GM19397 (cell line): Measurements from ENCODE around the gene PLAAT2.
"Not testable (repeated sequence)": the region's sequence is repeated elsewhere in the genome, so short reads cannot be mapped to it uniquely, and the experiment has no call there.

ENCODE experiments used
- ATAC-seq: cut with Tn5 transposase; IDR thresholded peaks from one replicate; pipeline ENCODE4 v1.9.1; 2021; ENCODE audit warnings: mild to moderate bottlenecking, moderate library complexity; ENCODE audit not compliant: unreplicated experiment

PLAAT2 gene

DNA sequence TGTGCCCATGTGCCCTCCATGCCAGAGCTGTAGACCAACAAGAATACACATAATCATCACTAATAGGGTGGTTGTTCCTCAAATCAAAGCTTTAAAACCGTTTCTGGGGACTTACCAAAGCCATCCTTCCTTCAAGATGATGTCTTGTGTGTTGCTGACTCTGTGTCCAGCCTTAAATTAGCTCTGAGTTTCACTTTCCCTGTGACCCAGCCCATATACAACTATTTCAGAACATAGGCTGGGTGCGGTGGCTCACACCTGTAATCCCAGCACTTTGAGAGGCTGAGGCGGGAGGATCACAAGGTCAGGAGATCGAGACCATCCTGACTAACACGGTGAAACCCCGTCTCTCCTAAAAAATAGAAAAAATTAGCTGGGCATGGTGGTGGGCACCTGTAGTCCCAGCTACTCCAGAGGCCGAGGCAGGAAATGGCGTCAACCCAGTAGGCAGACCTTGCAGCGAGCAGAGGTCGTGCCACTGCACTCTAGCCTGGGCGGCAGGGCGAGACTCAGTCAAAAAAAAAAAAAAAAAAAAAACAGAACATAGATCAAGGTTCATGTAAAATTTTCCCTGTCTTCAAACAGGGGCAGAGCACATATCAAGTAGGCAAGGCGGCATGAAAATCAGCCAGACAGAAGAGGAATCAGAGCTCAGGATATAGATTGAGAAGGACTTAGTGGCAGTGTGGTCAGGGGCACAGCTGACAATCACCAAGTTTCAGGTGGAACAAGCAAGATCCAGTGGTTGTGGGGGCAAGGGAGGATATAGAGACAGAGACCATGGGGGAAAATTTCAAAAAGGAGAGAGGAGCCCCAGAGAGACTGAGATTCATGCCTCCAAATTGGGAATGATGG lies at the start of gene PLAAT2:
PLAAT2 (minus strand) TSS at position 179 of the 855 bp plus-strand sequence; CDS start at position 124, 55 bp downstream.
- ATAC-seq = no peak

DNA sequence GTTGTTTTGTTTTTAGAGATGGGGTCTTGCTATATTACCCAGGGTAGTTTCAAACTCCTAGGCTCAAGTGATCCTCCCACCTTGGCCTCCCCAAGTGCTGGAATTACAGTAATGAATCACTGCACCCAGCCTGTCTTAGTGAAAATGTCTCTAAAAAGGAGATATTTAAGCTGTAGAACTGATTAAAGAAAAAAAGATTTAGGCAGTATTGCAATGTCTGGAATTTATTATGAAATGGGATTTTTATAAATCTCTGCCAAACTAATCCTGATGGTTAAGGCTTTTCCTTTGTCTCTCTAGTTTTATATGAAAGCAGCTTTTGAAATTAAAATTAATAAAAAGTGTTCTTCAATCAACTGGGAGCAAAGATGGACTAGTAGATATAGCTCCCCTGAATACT lies 49.0 kb upstream of the PLAAT2 start:
- ATAC-seq = no peak

DNA sequence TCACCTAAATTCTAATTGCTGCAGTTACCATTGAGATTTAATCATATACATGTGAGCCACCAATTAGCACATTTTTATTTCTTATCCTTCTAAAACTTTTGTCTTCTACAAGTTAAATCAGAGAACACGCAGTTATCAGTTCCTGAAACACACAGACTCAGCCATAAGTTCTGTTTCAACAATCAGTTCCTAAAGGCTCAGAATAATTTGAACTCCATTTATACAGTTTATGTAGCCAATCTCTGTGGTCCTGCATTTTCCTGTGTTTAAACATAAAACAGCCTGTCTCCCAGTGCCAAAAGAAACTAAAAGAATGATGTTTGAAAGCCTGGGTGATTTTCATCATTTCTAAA lies 48.2 kb upstream of the PLAAT2 start:
- no peak for ATAC-seq

DNA sequence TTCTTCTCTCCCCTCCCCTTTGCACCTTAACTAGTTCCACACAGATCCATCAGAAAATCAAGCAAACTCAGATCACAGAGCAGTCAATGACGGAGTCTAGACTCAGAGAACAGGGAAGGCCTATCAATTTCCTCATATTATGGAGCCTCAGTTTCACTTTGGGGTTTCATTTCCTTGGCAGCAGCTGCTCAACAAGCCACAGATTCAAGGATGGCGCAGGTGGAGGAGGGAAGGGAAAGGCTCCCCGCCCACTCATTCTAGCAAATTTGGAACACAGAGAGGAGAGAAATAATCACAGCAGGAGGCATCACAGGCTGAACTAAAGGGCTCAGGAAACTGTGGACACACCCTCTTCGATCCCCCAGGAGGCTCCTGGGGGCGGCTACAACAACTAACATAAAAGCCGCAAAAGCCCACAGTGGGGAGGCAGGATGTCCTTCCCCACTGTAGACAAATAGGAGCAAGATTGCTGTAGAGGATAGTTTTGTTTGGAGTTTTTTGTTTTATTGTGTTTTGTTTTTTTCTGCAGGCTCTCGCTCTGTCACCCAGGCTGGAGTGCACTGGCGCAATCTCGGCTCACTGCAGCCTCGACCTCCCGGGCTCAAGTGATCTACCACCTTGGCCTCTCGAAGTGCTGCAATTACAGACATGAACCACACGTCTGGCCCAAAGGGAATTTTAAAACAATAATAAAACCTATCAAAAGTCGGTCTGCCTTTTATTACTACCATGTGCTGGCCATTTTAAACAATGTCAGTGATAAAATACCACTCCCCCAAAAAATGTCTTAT lies 47.6 kb upstream of the PLAAT2 start:
- ATAC-seq = no peak

DNA sequence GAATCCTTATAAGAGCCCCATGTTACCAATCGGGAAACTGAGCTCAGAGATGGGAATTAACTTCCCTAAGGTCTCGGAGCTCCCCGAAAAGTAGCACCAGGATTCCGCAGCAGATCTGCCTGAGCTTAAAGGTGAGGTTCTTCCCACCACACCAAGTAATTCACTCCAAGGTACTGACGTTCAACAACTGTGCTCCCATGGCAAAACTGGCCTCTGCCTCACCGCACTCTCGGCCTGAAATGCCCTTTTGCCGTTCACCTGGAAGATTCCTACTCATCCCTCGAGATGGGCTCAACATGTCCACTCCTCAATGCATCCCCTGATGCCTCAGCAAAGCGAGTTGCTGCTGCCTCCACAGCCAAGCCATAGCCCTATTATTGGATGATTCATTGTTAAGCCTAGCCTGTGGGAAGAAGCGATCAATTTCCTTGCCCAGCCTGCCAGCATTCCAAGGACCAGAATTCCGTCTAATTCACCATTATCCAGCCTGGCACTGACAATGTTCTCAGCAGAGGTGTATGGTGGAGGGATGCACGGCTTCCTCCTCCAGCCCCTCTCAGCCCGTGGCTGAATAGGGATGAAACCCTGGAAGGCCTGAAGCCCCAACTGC lies 46.9 kb upstream of the PLAAT2 start:
- no peak for ATAC-seq

DNA sequence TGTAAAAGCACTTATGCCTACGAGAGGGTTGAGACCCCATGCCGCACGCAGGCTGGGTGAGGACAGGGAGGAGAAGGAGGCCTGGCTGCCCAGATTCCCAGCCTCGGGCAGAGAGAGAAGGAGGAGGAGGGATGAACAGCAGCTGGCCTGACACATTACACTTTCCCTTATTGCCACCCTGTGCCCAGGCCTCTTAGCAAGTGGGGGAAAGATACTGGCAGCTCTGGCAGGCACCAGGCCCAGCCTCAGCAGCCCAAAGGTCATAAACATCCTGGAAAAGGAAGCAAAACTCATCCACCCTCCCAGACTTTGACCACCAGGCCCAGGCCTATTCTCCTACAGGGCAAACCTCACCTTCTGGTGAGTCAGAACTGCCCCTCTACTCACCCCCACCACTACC lies 46.4 kb upstream of the PLAAT2 start:
- ATAC-seq = no peak

DNA sequence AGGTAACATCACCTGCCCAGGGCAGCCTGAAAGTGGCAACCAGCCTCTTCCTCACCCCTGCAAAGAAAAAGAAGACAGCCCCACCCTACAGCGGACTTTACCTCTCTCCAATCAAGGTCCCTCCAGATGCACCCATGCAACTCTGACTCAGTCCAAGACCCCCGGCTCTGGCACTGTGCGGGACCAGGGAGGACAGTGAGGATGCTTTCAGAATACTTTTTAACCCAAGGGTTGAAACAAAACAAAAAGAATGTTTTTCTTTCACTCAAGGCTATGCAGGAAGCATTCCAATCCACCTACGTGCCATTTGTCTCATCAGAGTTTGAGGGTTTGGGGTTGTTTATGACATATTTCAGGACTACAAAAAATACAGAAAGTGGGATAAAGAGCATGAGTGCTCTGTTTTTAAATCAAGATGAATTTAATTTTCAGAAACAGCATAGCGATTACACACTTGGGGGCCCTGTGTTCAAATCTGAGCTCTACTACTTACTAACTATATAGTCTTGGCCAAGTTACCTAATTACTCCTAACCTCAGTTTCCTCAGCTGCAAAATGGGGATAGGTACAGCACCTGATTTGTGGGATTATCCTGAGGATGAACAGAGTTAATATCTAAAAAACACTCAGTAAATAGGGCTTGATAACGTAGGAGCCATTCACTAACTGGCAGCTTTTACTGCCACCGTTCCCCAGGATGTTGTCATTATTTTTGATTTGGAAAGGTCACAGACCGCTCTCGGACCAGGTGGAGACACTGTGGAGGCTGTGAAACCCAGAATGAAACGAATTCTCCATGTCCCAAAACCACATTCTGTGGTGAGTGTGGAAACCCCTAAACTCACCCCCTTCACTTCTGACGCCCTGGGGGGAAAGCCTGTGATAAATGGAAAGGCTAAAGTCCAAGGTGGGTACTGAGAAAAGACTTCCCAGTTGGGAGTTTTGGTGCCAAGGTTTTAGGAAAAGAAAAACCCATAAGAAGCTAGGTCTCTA lies 45.5 kb upstream of the PLAAT2 start:
- ATAC-seq = no peak

DNA sequence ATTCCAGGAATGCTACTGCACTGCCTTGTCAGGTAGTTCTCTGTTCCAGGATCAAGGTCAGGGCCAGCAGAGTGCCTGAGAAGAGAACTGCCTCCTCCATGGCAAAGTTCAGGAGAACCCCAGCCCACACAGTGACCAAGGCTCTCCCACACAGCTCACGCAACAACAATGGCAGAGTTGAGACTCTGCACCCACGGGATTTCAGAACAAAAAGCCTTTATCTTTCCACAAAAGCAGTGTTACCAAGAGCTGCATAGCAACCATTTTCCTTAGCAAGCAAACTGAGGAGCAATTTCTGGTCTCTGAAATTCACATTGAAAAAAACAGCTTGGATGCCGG lies 40.0 kb upstream of the PLAAT2 start:
- ATAC-seq = no peak

DNA sequence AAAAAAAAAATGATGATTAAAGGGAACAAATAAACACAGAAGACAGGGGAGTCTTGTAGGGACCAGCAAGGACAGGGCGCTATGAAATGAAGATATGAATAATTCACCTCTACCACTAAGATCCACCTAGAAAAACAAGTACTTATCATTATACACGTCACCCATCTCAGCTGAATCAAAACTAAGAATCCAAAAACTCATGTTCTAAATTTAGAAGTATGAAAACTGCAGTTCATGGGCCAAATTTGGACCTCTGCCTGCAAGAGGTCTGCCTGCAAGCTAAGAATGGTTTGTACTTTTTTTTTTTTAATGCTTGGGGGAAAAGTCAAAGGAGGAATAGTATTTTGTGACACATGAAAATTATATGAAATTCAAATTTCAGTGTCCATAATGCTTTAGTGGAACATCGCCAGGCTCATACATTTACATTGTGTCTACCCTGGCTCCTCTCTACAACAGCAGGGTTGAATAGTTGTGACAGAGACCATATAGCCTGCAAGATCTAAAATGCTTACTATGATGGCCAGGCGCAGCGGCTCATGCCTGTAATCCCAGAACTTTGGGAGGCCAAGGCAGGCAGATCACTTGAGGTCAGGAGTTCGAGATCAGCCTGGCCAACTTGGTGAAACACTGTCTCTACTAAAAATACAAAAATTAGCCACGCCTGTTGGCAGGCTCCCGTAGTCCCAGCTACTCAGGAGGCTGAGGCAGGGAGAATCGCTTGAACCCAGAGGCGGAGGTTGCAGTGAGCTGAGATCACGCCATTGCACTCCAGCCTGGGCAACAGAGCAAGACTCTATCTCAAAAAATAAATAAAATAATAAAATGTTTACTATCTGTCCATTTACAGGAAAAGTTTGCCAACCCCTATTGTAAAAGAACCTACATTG lies 39.4 kb upstream of the PLAAT2 start:
- ATAC-seq = not testable (repeated sequence)

DNA sequence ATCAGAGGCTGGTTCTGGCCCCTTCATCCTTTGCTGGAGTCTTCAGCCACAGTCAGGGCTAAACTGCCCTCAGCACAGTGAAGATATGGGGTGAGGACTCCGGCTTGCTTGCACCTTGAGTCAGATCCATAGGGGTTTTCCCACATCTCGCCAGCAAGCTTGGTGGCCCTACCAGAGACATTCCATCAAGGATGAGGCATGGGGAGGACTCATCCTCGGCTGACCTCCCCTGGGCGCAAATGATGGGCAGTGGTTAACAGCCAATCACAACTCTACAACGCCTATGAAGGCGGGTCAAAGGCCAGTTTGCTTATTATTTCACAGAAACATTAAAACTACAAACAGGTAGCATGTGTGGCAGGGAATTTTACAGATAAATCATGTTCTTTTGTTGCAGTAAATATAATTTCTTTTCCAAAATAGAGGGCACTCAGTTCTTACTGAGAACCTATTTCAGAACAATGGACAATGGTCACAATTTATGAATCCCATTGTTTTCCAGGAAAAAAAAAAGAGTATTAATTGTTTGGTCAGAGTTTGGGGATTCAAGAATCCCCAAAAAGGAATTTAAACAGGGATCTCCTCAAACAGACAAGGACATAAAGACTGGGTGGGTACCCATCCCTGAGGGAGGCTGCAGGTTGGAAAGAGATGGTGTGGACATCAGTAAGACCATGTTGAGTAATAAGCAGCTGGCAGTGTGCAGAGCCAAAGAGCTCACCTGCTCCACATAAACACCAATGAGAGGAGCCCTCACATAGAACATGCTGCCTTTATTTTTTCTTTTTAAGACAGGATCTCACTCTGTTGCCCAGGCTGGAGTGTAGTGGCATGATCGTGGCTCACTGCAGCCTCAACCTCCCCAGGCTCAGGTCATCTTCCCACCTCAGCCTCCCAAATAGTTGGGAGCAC lies 36.3 kb upstream of the PLAAT2 start:
- ATAC-seq = no peak

DNA sequence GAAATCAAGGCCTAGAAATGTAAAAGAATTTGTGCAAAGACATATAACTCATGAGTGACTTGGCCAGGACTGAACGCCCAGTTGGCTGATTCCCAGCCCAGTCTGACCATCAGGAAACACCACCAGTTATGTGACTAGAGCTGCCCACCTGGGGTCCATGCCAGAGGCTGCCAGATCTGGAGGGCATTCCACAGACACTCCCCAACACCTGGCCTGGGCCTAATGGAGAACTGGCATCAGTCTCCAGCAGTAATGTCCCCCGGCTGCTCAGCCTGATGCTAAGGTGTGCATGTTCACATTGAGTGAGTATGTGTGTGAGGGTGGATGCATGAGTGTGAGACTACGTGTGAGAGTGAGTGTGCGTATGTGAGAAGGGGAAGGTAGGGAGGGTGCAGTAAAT lies 35.4 kb upstream of the PLAAT2 start:
- no peak for ATAC-seq

DNA sequence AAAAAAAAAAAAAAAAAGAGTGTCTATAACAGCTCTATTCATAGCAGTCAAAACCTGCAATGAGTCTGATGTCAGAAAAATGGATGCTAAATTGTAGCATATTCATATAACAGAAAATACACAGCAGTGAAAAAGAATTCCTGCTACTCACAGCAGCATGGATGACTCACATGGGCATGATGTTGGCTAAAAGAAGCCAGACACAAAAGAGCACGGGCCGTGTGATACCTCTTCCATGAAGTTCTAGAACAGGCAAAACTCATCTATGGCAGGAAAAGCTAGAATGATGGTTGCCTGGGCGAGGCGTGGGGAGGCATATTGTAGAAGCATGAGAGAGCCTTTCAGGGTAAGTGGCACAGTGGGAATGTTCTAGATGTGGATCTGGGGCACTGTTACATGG lies 32.1 kb upstream of the PLAAT2 start:
- no peak for ATAC-seq

DNA sequence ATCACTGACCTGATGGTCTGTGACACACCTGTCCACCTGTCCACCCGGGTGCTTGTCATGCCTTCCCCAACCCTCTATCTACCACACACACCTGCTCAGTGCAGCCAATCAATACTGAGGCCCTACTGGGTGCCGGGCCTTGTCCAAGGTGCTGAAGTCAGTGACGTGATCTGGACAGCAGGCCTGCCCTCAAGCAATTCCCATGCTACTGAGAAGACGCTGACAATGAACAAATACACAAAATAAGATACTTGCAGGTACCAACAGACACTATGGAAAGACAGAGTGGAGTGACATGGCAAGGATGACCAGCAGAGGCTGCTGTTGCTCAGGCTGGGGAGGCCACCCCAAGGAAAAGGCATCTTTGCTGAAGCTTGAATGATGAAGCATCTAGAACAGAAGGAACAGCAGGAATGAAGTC lies 29.8 kb upstream of the PLAAT2 start:
- ATAC-seq = no peak

DNA sequence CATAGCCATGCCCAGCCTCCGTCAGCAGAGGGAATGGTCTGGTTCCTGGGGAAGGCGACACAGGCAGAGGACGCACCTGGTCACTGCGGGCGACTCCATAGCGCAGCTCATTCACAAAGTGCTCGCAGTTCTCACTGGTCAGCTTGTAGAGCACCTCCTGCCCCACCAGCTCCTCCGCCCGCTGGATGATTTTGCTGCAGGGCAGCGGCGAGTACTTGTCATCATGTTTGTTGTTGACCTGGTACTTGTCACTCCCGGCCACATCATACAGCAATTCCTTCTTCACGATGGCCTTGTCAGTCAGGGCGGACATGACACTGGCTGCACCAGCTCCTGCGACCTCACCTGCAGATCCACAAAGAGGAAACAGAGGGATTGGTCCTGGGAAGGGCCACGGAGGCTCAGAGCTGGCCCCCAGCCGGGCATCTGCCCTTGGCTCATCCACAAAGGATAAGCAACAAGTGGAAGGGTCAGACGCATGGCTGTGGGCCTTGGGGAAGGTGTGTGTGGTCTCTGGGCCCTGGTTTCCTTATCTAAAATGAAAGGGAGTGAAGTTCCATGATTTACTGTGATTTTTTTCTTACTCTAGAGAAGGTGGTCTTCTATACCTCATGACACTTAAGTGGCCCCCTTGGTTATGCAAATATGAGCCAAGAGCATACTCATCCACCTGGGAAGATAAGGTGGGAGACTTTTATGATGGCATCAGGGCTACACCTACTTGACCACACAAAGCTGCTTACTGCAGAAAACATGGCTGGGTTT lies 27.0 kb upstream of the PLAAT2 start:
- no peak for ATAC-seq

DNA sequence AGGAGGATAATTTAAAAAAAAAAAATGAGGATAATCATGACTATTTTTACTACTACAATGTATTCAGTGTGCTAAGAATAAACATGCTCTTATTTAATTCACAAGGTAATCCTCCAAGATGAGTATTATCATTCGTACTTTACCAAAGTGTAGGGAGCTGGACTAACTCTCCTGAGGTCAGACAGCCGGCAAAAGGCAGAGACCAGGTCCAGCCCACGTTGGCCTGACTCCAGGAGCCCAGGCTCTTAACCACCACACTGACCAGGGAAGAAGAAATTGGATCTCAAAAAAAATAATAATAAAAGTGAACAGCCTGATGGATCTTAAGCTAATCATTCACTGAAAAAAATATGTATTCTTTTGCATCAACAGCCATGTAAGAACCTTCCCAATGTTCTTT lies 25.8 kb upstream of the PLAAT2 start:
- no peak for ATAC-seq

DNA sequence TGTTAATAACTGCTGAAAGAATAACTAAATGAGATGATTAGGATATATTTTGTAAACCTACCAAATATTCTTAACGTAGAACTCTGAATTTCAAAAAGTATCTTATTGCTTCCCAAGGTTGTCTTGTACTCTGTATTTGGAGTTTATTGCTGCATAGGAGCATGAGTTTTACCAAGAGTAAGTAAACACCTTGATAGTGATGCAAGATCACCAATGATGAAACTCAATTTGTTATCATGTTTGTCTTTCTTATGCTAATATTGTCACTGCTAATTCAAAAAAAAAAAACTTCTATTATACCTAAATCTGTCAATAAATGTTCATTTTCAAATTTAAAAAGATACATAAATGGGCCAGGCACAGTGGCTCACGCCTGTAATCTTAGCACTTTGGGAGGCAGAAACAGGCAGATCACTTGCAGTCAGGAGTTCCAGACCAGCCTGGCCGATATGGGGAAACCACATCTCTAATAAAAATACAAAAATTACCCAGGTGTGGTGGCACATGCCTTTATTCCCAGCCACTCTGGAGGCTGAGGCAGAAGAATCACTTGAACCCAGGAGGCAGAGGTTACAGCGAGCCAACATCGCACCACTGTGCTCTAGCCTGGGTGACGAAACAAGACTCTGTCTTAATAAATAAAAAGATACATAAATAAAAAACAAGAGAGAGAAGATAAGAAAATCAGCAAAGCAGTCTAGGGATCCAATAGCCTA lies 23.4 kb upstream of the PLAAT2 start:
- ATAC-seq = no peak

DNA sequence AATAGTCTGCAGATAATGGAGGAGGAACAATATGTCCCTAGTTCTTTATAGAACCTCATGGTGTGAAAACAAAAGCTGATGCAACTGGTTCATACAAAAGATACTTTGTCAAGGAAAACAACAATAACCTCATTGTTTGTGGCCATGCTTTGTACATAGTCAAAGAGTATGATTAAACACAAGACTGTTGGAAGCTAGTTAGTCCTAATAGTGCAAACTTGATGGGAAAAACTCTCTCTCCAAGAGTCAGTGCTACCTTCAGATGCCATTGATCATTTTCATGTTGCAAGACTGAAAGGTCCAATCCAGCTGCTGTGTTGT lies 20.1 kb upstream of the PLAAT2 start:
- no peak for ATAC-seq
